Adrenal gland (tissue), 5 donors: Measurements from ENCODE around the gene PBX1.

Source experiments
- POLR2A ChIP-seq, 2 donors: fragments of 450-650 bp; IDR thresholded peaks; one replicate each; pipeline ENCODE4 v1.6.1; 2017; ENCODE audit warnings: antibody characterized with exemption in 2 of 2, mild to moderate bottlenecking in 2 of 2, moderate library complexity in 1 of 2
- TF ChIP-seq, protein P1 (sequence below), 6 experiments: fragments of 450-650 bp in 4 of 6; fragments of 200-600 bp in 2 of 6; sonication (generic) in 1 of 6; IDR thresholded peaks; 1 replicate in 5 of 6; 2 replicates in 1 of 6; pipeline versions ENCODE4 v1.5.1 to v1.8.0; 2016 to 2021; ENCODE audit warnings: antibody characterized with exemption in 6 of 6, mild to moderate bottlenecking in 2 of 6, moderate library complexity in 1 of 6
- donor health status: DM: no; HTN: no; CAD: no.

DNA sequence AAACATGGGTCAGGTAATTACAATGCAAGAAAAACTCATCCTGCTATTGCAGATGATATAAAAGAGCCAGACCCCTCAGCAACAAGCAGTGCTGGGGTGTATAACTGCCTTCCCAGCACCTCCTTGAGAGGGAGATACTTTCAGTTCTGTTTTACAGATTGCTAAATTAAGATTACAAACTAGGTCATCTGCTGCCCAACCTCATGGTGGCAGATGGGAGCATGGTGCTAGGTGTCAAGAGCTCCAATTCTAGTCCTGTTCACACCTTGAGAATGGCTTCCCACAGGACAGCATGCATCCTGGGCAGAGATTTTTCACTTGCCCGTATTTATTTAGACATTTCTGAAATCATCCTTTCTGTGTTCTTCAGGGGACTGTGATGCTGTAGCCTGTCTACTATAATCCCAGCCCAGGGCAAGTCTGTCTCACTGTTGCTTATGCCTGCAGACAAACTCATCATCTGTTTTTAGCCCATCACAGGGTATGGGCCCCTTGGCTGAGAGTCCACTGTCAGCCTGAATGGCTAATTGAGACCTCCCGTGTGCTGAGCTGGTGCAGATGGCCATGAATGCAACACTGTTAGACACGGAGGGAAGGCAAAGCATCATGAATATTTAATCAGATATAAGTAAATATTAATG is 40.2 kb upstream of the PBX1 start:
- TF ChIP-seq, protein P1, sequence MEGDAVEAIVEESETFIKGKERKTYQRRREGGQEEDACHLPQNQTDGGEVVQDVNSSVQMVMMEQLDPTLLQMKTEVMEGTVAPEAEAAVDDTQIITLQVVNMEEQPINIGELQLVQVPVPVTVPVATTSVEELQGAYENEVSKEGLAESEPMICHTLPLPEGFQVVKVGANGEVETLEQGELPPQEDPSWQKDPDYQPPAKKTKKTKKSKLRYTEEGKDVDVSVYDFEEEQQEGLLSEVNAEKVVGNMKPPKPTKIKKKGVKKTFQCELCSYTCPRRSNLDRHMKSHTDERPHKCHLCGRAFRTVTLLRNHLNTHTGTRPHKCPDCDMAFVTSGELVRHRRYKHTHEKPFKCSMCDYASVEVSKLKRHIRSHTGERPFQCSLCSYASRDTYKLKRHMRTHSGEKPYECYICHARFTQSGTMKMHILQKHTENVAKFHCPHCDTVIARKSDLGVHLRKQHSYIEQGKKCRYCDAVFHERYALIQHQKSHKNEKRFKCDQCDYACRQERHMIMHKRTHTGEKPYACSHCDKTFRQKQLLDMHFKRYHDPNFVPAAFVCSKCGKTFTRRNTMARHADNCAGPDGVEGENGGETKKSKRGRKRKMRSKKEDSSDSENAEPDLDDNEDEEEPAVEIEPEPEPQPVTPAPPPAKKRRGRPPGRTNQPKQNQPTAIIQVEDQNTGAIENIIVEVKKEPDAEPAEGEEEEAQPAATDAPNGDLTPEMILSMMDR (IDR thresholded peaks at IDR 0.05), result no peak
- no peak for TF ChIP-seq POLR2A (IDR thresholded peaks at IDR 0.05)
